Choroid plexus epithelial cell (primary cell): ENCODE measurements around the gene RHNO1.
A peak's percentile ranks its signal among the peaks of the same experiment; 100 is the strongest.

ENCODE experiments used
- DNase-seq: peaks from one replicate; pipeline ENCODE4 v3.0.0-alpha.2; 2010; ENCODE audit warnings: low read depth
- H3K4me3 ChIP-seq: 2 replicates; pipeline ENCODE4 v1.5.1; 2011; ENCODE audit warnings: low read depth, mild to moderate bottlenecking, control low read depth, low read length, moderate library complexity
- CTCF ChIP-seq: conservative IDR thresholded peaks from 2 replicates; pipeline ENCODE4 v1.5.1; 2011; ENCODE audit warnings: low read depth, mild to moderate bottlenecking, control low read depth, inconsistent platforms, low read length, moderate library complexity

The RHNO1 gene

GRCh38 chr12:2904260-2904659 is 27.2 kb downstream of the RHNO1 start:
- no peak for DNase-seq
- H3K4me3 ChIP-seq, result no peak overlapping the region
- TF ChIP-seq CTCF, result no peak

- TF ChIP-seq CTCF, result no peak
- DNase-seq, result no peak
- no peak overlapping the region for H3K4me3 ChIP-seq
These were observed 35.2 kb downstream of the RHNO1 start for GRCh38 chr12:2912216-2912575.

- no peak for TF ChIP-seq CTCF
- no peak overlapping the region for H3K4me3 ChIP-seq
These were observed 42.2 kb downstream of the RHNO1 start for GRCh38 chr12:2919249-2919648.

GRCh38 chr12:2922329-2922728 is 45.3 kb downstream of the RHNO1 start:
- H3K4me3 ChIP-seq, result no peak overlapping the region
- TF ChIP-seq CTCF, result no peak
- no peak for DNase-seq

More at GRCh38 chr12:2919249-2919648, 42.2 kb downstream of the RHNO1 start:
- no peak for DNase-seq

- no peak for DNase-seq
- H3K4me3 ChIP-seq, result no peak overlapping the region
- TF ChIP-seq CTCF, result no peak
These were observed 46.0 kb downstream of the RHNO1 start for GRCh38 chr12:2923057-2923456.

GRCh38 chr12:2924019-2924418 is 47.0 kb downstream of the RHNO1 start:
- TF ChIP-seq CTCF, result no peak
- peak; percentile 74 for DNase-seq
- no peak overlapping the region for H3K4me3 ChIP-seq

- no peak for TF ChIP-seq CTCF
- no peak overlapping the region for H3K4me3 ChIP-seq
These were observed 48.4 kb downstream of the RHNO1 start for GRCh38 chr12:2925322-2925995.

More at GRCh38 chr12:2925322-2925995, 48.4 kb downstream of the RHNO1 start:
- DNase-seq, result no peak
